D721Med (cell line): ENCODE measurements around the gene C9orf153.
A peak's percentile ranks its signal among the peaks of the same experiment; 100 is the strongest.

Source experiments
- DNase-seq: peaks from one replicate; pipeline ENCODE4 v3.0.0; 2011; ENCODE audit warnings: low spot score; ENCODE audit not compliant: insufficient read length
- FAIRE-seq: peaks from 2 replicates; lab custom pipeline; 2011; peaks lifted over from hg19 to GRCh38; lab: Jason Lieb, UNC
- CTCF ChIP-seq: IDR thresholded peaks from 2 replicates; pipeline ENCODE4 v1.5.1; 2012; ENCODE audit warnings: mild to moderate bottlenecking, control low read depth; ENCODE audit not compliant: insufficient read depth; ENCODE audit errors: missing control alignments

The C9orf153 gene

GRCh38 chr9:86281593-86282076 is 22.2 kb upstream of the C9orf153 start:
- no peak for TF ChIP-seq CTCF
- DNase-seq (no peak), FAIRE-seq (no peak)

GRCh38 chr9:86280580-86280979 is 21.1 kb upstream of the C9orf153 start:
- FAIRE-seq (no peak), DNase-seq (no peak)
- TF ChIP-seq CTCF, result no peak

- TF ChIP-seq CTCF, result no peak
- DNase-seq (no peak), FAIRE-seq (no peak)
Measured at GRCh38 chr9:86279839-86280238, 20.4 kb upstream of the C9orf153 start.

GRCh38 chr9:86277072-86277471 is 17.6 kb upstream of the C9orf153 start:
- no peak for FAIRE-seq
- DNase-seq, result no peak
- TF ChIP-seq CTCF, result no peak

- FAIRE-seq (no peak), DNase-seq (no peak)
- peak; percentile 20 for TF ChIP-seq CTCF
Measured at GRCh38 chr9:86275962-86276361, 16.5 kb upstream of the C9orf153 start.

GRCh38 chr9:86274821-86275643 is 15.6 kb upstream of the C9orf153 start:
- TF ChIP-seq CTCF, result no peak
- FAIRE-seq (no peak), DNase-seq (no peak)

- FAIRE-seq, result no peak
- TF ChIP-seq CTCF, result no peak
- no peak for DNase-seq
Measured at GRCh38 chr9:86272221-86272620, 12.8 kb upstream of the C9orf153 start.
